Vagina (tissue), 2 donors: ENCODE data around the gene AFF3.

Experiments
- CTCF ChIP-seq, 3 experiments: fragments of 450-650 bp in 2 of 3; fragments of 200-600 bp in 1 of 3; sonication (generic) in 1 of 3; IDR thresholded peaks; one replicate each; pipeline ENCODE4 v1.5.1; 2017 to 2019; ENCODE audit warnings: antibody characterized with exemption in 3 of 3, mild to moderate bottlenecking in 2 of 3, moderate library complexity in 2 of 3
- POLR2A ChIP-seq, 2 donors: fragments of 450-650 bp; IDR thresholded peaks; one replicate each; pipeline ENCODE4 v1.6.1; 2017; ENCODE audit warnings: antibody characterized with exemption in 2 of 2, mild to moderate bottlenecking in 2 of 2, moderate library complexity in 2 of 2

- no peak for TF ChIP-seq CTCF (IDR thresholded peaks at IDR 0.05)
- TF ChIP-seq POLR2A (IDR thresholded peaks at IDR 0.05), result no peak
Observed at GRCh38 chr2:99806758-99807157, 335.6 kb downstream of the AFF3 start.
